Measurements from ENCODE around the gene UNC45A.

The UNC45A gene

GRCh38 chr15:90967206-90967605 is 32.1 kb downstream of the UNC45A start:
- DNase-seq (ENCODE audit: low spot score) = no peak

GRCh38 chr15:90968434-90968833 is 33.3 kb downstream of the UNC45A start:
- no peak for DNase-seq (ENCODE audit: low spot score)

- DNase-seq (ENCODE audit: low spot score) = no peak
These were observed 35.2 kb downstream of the UNC45A start for GRCh38 chr15:90970274-90970673.

- no peak for DNase-seq (ENCODE audit: low spot score)
These were observed 37.0 kb downstream of the UNC45A start for GRCh38 chr15:90972133-90972532.

- DNase-seq (ENCODE audit: low spot score) = no peak
These were observed 39.1 kb downstream of the UNC45A start for GRCh38 chr15:90974216-90974615.

- DNase-seq (ENCODE audit: low spot score) = no peak
These were observed 44.5 kb downstream of the UNC45A start for GRCh38 chr15:90979582-90979981.

GRCh38 chr15:90981681-90982080 is 46.6 kb downstream of the UNC45A start:
- no peak for DNase-seq (ENCODE audit: low spot score)

GRCh38 chr15:90982135-90982534 is 47.0 kb downstream of the UNC45A start:
- DNase-seq (ENCODE audit: low spot score) = no peak

- no peak for DNase-seq (ENCODE audit: low spot score)
These were observed 51.9 kb downstream of the UNC45A start for GRCh38 chr15:90986790-90987507.

GRCh38 chr15:90987561-90988141 is 52.6 kb downstream of the UNC45A start:
- no peak for DNase-seq (ENCODE audit: low spot score)

- no peak for DNase-seq (ENCODE audit: low spot score)
These were observed 53.2 kb downstream of the UNC45A start for GRCh38 chr15:90988296-90988695.

- no peak for DNase-seq (ENCODE audit: low spot score)
These were observed 54.1 kb downstream of the UNC45A start for GRCh38 chr15:90989040-90989768.

GRCh38 chr15:90990446-90990845 is 55.4 kb downstream of the UNC45A start:
- DNase-seq (ENCODE audit: low spot score) = no peak

GRCh38 chr15:90991587-90992285 is 56.7 kb downstream of the UNC45A start:
- no peak for DNase-seq (ENCODE audit: low spot score)

GRCh38 chr15:90994059-90994416 is 59.0 kb downstream of the UNC45A start:
- no peak for DNase-seq (ENCODE audit: low spot score)

- DNase-seq (ENCODE audit: low spot score) = peak; percentile 98
These were observed 59.6 kb downstream of the UNC45A start, which contains the start of gene PRC1 for GRCh38 chr15:90994417-90995311. PRC1 (minus strand) TSS chr15:90994535; CDS start chr15:90994417, 118 bp downstream.

GRCh38 chr15:90998737-90999136 is 63.7 kb downstream of the UNC45A start:
- DNase-seq (ENCODE audit: low spot score) = no peak

GRCh38 chr15:91001209-91001608 is 66.1 kb downstream of the UNC45A start:
- DNase-seq (ENCODE audit: low spot score) = no peak

Measured in kidney capillary endothelial cell (primary cell).